CD4-positive, alpha-beta T cell treated with Interleukin-12 subunit alpha and Interleukin-12 subunit beta, for 1 hour (primary cell): ENCODE measurements around the gene FAM162A.

Experiments
- DNase-seq: peaks from one replicate; pipeline ENCODE4 v3.0.0-alpha.2; 2020

FAM162A gene

DNA sequence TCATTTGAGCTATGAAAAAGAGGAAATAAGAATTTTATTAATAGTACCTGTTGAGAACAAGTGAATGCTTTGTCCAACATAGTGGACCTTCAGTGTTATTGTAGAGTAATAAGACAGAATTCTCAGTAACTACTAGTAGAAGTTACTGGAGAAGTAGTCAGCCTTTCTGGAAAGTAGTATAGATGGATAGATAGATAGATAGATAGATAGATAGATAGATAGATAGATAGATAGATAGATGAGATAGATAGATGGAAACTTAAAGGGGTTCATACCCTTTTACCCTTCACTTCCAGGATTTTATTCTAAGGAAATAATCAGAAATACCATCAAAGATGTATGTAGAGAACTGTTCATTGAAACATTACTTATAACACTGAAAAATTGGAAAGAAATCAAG lies 5.2 kb downstream of the FAM162A start:
- DNase-seq = no peak

DNA sequence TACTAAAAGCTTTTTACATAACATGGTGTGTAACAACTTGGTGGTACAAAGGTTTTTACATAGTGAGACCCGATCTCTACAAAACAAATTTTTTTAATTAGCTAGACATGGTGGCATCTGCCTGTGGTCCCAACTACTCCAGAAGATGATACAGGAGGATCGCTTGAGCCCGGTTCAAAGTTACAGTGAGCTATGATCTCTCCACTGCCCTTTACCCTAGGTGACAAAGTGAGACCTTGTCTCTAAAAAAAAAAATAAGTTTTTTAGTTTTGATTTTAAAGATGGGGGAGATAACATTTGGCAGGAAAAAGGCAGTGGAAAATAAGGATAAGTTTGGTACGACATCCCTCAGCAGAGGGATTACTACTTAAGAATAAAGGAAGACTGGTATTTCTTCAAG lies 5.9 kb downstream of the FAM162A start:
- no peak for DNase-seq

DNA sequence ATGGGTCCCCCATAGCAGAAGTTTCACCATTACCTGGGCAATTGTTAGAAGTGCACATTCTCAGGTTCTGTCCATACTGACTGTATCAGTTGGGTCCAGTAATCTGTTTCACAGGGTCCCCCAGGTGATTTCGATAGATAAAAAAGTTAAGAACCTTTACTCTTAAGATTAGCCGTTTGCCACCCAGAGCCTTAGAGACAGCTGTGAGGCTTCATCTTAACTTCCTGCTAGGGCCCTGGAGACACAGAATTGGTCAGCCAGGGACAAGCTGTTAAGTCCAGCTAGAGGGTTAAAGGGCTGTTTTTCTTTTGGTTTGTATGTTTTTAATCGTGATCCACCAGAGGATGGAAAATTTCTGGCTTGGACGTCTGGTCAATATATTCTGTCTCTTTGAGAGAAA lies 6.7 kb downstream of the FAM162A start:
- DNase-seq = no peak

DNA sequence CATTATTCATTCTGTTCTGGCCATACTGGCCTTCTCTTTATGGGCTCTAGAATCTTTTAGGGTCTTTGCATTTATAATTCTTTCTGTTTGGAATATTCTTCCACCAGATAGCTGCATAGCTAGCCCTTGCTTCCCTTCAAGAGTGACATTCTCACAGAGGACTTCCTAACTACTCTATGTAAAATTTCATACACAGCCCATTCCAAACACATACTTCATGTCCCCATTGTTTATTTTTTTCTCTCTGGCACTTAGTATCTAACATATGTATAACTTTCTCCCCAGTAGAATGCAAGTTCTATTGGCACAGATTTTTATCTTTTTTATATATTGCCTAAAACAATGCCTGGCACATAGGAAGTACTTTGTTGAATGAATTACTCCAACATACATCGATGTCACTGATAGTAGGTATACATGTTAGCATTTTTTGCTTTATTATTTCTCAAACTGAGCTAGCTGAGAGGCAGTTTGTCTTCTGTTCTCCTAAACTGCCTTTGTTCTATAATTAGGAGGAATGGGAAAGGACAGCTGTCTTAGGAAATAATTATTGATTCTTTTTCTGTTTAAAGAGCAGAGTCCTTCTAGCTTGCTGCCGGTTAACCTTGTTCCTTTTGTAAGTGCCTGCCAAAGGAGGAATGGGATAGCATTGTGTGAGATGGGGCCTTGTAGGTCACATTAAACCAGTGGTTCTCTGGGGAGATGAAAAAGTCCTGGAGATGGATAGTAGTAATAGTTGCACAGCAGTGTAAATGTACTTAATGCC lies 7.9 kb downstream of the FAM162A start:
- no peak for DNase-seq

DNA sequence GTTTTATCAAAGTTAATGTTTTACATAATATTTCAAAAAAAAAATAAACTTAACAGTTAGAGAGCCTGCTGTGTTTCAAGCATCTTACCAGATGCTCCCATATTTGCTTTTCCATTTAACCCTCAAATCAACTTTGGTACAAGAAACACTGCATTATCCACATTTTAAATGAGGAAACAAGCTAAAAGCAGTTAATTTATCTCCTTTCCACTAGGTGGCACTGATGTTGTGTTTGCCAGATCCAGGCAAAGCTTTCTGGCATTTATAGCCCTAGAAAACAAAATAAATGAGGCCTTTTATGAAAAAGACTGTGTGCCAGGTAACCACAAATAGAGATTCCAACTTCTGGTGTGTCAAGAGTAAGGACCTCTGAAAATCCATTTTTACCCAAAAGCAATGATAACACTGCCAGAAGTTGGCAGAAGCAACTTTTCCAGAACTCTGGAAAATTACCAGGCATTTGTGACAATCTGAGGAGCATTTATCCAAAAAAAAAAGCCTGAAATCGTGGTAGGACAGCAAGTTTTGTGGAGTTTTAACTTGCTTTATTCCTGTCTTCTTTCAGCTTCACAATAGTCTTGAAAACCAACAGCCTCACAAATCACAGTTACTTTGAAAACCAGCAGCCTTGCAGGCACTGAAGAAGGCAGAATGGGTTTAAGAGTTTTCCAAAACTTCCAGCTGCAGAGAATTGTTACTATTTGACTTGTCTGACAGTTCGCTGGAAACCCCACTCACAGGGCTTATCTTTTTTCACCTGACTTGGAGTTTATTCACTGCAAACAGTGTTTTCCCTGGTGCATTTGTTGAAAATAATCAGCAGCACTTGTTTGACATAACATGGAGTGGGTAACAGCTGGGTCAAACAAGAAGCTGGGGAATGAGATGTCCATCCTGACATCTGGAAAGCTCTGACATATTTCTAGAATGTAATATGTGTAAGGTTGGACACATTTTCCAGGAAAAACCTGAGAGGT lies 9.2 kb downstream of the FAM162A start:
- peak; percentile 55 for DNase-seq

DNA sequence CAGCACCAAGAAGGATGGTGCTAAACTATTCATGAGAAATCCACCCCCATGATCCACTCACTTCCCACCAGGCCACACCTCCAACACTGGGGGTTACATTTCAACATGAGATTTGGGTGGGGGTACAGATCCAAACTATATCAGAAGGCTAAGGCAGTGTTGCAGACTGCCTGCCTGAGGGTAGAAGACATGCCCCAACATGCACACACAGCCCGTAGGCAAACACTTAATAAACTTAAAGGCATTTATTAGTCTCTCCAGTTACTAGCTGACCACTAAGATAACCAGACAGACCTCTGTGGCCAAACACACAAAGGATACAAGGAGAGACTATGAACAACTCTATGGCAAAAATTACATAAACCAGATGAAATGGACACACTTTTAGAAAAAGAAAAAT lies 10.2 kb downstream of the FAM162A start:
- no peak for DNase-seq

DNA sequence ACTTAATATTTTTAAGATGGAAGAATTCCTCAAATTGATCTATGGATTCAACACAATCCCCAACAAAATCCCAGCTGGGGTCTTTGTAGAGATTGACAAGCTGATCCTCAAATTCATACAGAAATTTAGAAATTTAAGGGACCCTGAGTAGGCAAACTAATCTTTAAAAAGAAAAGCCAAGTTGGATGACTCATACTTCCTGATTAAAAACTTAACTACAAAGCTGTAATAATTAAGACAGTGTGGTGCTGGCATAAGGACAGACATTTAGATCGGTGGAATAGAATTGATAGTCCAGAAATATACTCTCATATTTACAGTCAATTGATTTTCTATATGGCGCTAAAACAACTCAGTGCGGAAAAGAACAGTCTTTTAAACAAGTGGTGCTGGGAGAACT lies 11.6 kb downstream of the FAM162A start:
- DNase-seq = no peak

DNA sequence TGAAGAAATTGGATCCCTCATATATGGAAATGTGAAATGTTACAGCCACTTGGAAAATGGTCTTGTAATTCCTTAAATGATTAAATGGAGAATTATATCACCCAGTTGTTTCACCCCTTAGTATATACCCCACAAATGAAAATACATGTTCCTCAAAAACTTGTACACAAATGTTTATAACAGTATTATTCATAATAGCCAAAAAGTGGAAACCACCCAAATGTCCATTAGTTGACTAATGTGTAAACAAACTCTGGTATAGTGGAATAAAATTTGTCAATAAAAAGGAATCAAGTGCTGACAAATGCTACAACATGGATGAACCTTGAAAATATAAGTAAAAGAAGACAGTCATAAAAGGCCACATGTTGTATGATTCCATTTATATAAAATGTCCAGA lies 12.5 kb downstream of the FAM162A start:
- no peak for DNase-seq

DNA sequence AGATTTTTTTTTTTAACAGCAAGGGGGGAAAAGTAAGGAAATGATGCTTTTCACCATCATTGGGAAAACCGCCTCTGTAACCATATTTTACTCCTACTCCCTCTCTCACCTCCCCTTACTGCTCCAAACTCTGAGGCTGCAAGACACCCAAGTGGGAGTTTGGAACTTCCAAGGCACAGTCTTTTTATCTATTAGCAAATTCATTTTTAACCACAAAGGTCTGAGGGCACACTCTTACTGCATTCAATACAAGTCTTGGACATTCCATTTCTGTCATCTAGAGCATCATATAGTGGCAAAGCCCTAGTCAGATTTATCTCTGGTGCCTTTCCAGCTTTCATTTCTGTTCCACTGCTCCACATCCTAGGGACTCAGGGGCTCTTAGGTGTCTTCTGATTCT lies 13.2 kb downstream of the FAM162A start:
- DNase-seq = no peak

DNA sequence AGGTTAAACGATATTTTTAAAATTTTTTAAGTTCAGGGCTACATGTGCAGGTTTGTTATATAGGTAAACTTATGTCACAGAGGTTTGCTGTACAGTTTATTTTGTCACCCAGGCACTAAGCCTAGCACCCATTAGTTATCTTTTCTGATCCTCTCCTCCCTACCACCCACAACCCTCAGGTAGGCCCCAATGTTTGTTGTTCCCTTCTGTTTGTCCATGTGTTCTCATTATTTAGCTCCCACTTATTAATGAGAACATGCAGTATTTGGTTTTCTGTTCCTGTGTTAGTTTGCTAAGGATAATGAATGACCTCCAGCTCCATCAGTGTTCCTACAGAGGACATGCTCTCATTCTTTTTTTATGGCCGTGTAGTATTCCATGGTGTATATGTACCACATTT lies 14.9 kb downstream of the FAM162A start:
- no peak for DNase-seq

DNA sequence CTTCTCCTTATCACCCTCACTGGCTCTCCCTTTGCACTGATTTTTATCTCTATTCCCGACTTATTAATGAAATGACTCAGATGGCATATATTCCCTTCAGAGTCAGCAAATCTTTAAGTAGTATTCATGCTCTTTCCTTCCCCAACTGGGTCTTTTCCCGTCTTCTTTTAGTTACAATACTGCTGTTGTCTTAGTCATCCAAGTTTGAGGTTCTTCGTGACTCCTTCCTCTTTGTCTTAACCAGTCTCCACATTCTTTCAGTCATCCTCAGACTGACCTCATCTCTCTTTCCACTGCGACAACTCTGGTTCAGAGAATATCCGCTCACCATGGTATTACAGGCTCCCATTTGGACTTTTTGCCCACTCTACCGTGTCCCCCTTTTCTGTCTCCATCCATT lies 19.5 kb downstream of the FAM162A start:
- no peak for DNase-seq

DNA sequence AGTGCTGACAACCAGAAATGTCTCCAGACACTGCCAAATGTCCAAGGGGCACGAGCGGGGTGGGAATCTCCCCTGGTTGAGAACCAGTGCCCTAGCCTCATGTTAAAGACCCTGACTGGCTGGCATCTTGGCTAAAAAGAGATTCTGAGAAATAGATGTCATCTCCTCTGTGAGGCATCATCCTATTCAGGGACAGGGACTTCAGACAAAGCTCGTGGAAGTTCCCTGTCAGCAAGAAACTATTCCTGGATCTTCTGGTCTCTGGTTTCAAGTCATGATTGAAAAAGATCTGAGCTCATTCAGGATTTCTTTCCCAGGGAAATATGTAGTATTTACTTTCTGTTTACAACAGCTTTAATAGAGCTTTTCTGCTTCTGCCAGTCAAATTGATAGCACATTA lies 21.0 kb downstream of the FAM162A start:
- no peak for DNase-seq

DNA sequence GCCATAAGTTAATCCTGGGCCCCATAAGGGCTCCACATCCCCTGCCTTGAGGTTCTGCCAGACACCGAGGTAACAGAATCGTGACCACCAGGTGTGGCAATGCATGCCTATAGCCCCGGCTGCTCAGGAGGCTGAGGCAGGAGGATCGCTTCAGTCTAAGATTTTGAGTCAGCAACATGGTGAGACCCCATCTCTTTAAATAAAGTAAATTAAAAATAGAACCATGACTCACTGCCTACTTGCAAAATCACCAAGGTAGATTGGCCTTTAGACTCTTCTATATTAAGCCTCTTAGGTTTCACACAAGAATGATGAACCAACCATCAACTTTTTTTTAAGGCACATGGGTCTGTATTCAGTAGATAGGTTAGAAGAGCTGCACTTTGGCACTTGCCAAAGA lies 22.2 kb downstream of the FAM162A start:
- DNase-seq = no peak

DNA sequence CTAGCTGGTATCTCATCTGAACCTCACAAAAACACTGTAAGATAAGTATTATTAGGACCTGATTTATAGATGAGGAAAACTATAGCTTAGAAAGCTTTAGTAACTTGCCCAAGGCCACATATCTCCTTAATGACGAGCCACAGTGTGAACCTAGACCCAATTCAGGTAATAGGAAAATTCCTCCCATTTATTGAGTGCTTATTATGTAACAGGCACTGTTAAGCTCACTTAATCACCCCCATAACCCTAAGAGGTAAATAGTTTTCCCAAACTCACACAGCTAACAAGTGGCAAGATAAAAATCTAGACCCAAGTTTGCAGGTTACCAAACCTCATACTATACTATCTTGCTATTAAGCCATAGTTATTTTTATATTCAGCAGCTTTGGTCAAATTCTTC lies 24.0 kb downstream of the FAM162A start:
- no peak for DNase-seq

DNA sequence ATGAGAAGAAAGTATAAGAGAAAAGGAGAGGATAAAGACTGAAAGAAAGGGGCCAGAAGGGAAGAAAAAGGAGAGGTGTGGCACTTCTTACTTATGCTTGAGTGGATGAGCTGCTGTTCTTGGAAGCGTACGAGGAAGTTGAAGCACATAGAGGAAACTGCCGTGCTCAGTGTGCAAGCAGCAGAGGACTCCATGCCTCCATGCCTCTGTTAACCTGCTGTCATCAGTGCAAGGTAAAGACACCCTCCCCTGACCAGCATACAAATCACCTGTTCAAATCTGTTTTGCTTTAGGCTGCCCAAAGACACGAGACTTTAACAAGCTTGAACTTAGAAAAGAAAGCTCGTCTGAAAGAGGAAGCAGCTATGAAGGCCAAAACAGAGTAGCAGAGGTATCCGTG lies 25.5 kb downstream of the FAM162A start:
- no peak for DNase-seq

DNA sequence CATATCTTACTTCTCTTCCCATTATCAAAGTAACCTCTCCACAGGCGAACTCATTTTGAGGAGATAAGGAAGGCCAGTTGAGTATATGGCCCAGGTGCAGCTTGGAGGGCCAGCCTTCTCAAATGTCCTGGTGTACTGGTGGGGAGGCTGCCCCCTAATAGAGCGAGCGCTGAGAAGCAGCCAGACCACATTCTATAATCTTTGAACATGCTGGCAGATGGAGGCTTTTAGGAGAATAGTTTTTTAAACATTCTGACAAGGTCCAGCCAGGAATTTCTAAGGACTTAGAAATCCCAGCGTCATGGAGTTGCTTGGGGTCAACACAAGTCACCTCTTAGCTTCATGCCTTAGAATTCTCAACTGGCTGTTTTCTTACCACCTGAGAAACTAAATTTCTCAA lies 26.1 kb downstream of the FAM162A start:
- no peak for DNase-seq

DNA sequence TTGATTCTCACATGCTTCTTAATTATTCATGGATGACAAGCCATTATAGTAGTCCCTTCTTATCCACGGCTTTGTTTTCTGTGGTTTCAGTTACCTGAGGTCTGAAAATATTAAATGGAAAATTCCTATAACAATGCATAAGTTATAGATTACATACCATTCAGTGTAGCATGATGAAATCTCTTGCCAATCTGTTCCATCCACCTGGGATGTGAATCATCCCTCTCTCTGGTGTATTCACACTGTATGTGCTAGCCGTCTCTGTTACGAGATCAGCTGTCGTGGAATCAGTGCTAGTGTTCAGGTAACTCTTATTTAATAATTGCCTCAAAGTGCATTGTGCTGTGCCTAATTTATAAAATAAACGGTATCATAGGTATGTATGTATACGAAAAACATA lies 26.7 kb downstream of the FAM162A start:
- DNase-seq = no peak

DNA sequence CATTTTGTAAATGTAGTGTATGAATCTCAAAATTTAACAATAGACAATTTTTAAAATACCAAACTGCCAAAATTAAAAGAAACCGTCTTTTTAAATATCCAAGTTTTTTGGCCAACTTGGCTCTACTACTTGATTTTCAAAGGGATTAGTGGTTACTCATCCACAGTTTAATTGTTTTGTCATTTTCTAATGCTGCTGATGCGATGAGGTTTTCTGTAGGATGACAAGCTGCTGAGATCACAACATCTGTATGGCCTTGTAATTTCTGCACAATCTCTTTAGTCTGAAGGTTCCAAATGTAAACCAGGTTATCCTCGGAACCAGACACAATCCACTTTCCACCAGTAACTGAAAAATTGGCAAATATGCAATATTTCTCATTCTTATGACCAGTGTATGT lies 30.4 kb downstream of the FAM162A start:
- DNase-seq = no peak

DNA sequence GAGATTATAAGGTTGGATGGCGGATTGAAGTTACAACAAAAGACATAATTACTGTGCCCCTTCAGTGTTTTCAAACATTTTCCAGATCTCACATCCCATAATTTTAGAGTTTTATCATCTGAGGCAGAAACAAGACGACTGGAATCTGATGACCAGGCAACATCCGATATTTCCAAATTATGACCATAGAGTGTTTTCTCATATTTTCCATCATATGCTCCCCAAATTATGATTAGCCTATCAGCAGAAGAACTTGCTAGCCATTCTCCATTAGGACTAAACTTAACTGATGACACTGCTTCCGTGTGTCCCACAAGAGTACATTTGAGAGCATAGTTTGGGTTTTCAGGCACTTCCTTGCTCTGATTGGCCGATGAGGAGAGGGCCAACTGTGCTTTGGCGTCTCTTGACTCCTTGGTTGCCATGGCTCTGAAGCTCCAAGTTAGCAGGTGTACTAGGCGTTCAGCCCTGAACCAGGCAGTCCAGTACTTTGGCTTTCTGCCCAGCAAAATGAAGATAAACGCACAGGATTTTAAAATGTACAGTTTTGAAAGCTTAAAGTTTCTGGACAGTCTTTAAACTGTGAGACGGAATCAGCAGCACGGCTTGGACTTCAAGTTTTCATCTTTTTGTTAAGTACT lies 31.2 kb downstream of the FAM162A start:
- peak; percentile 66 for DNase-seq

DNA sequence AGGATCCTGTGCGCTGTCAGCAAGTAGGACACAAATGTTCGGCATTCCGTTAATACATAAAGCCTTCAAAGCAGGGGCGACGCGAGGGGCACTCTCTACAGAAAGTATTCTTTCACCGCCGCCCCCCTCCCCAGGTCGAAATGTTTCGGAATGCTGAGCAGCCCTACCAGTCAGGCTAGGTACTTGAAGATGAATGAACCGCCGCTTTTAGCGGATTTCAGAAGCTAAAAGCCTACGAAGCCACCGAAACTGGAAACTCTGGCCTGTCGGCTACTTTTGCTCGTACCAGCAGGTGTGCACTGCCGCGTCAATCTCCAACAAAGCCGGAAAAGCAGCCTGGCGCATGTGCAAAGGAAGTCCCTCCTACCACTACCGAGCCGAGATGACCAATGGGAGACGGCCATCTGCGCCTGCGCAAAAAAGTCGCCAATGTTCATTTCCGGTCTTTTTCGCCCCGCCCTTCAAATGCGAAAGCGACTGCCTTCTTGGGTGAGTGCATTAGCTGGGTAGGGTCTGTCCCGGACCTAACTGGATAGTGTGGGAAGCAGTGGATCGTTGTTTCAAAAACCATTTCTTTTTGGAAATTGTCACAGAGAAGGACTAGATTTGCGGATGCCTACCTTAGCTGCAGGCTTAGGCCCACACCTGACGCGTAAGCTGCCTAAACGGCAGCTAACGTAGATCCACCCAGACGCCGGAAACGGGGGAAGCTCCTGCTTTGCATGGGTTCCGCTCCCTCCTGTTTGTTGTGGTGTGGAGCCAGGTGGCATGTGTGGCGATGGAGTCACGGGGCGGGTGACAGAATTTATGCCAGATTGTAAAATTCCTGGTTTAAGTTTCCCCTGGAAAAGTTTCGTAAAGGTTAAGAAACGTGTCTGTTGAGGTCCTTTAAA lies 32.0 kb downstream of the FAM162A start, which contains the start of gene WDR5B:
TSS of gene WDR5B (minus strand) at position 301 of the 893 bp plus-strand sequence. CDS start 534 bp downstream, outside the sequence.
- peak; percentile 98 for DNase-seq

DNA sequence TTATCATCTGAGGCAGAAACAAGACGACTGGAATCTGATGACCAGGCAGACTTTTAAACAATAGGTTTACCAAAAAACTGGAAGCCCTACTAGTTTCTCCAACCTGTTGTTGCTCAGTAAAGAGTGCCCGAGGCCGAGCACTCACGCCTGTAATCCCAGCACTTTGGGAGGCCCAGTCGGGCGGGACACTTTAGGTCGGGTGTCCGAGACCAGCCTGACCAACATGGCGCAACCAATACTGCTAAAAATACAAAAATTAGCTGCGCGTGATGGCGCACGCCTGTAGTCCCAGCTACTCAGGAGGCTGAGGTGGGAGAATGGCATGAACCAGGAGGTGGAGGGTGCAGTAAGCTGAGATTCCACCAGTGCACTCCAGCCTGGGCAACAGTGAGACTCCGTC lies 33.0 kb downstream of the FAM162A start:
- DNase-seq = no peak

DNA sequence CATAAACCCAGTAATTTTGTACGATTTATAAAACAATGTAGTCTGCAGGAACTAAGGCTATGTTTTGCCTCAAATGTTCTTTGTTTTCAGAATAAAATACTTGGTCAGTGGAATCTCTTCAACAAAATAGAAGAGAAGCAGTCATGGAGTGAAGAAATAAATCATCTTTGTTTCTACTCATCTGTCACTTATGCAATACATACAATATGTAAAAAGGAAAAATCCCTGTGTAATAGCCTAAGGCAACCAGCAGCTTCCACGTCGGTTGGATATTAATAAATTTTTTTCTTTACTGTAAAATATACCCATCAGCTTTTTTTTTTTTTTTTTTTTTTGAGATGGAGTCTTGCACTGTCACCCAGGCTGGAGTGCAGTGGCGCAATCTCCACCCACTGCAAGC lies 37.1 kb downstream of the FAM162A start:
- DNase-seq = no peak

DNA sequence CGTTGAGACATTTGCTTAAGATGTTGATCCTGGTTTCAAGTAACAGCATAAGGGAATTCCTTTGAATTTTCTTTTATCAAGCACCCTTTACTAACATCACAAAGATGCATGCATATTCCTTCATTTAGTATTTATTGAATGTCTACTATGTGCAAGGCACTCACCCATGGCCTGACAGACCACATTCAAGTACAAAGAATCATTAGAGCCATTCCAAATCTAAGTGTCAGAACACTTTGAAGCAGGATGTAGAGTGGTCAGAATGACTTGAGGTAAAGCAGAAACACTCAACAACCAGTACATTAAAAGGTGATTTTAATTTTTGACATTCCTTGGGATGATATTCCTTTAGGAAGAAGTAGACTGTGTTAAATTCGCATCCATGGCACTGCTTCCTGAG lies 37.9 kb downstream of the FAM162A start:
- DNase-seq = no peak
